ENCODE data around the gene AHI1.

- TF ChIP-seq POLR2A (IDR thresholded peaks at IDR 0.05; ENCODE audit: low read depth, low read length) (no peak), CTCF (IDR thresholded peaks at IDR 0.05 in 2 of 3, conservative IDR thresholded peaks at IDR 0.05 in 1 of 3; ENCODE audit: control insufficient read depth in 2 of 3, extremely low read depth in 1 of 3, insufficient read depth in 1 of 3, low read depth in 3 of 3, low read length in 3 of 3) (no peak), GATAD2B (conservative IDR thresholded peaks at IDR 0.05; ENCODE audit: low read depth) (no peak), SIN3A (IDR thresholded peaks at IDR 0.05; ENCODE audit: low read depth, low read length) (no peak), SMAD1 (IDR thresholded peaks at IDR 0.05; ENCODE audit: low read depth, partially characterized antibody) (no peak), ZBED1 (IDR thresholded peaks at IDR 0.05; ENCODE audit: borderline replicate concordance) (no peak), FOXM1 (IDR thresholded peaks at IDR 0.05; ENCODE audit: low read depth, low read length) (no peak), EZH2 (IDR thresholded peaks at IDR 0.05; ENCODE audit: borderline replicate concordance, control insufficient read depth, low read depth, low read length) (no peak), POLR2AphosphoS5 (IDR thresholded peaks at IDR 0.05; ENCODE audit: low read length) (no peak), RAD51 (IDR thresholded peaks at IDR 0.05) (no peak), SP1 (IDR thresholded peaks at IDR 0.05; ENCODE audit: low read depth, low read length) (no peak), NR2C2 (IDR thresholded peaks at IDR 0.05; ENCODE audit: borderline replicate concordance, control insufficient read depth, insufficient read length, low read depth) (no peak), CREB1 (IDR thresholded peaks at IDR 0.05; ENCODE audit: low read depth) (no peak), ZNF274 (IDR thresholded peaks at IDR 0.05; ENCODE audit: insufficient read depth, insufficient read length) (no peak)
These were observed 187.2 kb downstream of the AHI1 start for GRCh38 chr6:135310291-135310690.

Measured in GM12878 (cell line).